H9 (cell line): ENCODE results near the gene HOGA1. TPM values are rescaled to one million over a fixed set of nuclear protein-coding genes. Genes with fewer than 3 reads are reported as not detected.

Experiments
- DNase-seq: peaks from one replicate; pipeline ENCODE4 v3.0.0-alpha.2; 2017
- H2AFZ ChIP-seq: one replicate; pipeline ENCODE4 v1.6.1; 2013; ENCODE audit warnings: mild to moderate bottlenecking, low read length, control low read depth, moderate library complexity
- H2AK5ac ChIP-seq: 2 replicates; pipeline ENCODE4 v1.6.1; 2013; ENCODE audit warnings: low read length, control low read depth, mixed read lengths; ENCODE audit not compliant: insufficient read length
- H2BK120ac ChIP-seq: one replicate; pipeline ENCODE4 v1.6.1; 2013; ENCODE audit warnings: low read depth, mild to moderate bottlenecking, low read length, control low read depth, inconsistent platforms; ENCODE audit not compliant: poor library complexity, severe bottlenecking
- H2BK12ac ChIP-seq: 2 replicates; pipeline ENCODE4 v1.6.1; 2013; ENCODE audit warnings: low read length, control low read depth, mixed read lengths, low read depth; ENCODE audit not compliant: insufficient read length
- H2BK15ac ChIP-seq: 2 replicates; pipeline ENCODE4 v1.6.1; 2013; ENCODE audit warnings: low read depth, low read length, control low read depth
- H2BK20ac ChIP-seq: one replicate; pipeline ENCODE4 v1.6.1; 2013; ENCODE audit warnings: low read depth, mild to moderate bottlenecking, low read length, control low read depth, inconsistent platforms; ENCODE audit not compliant: poor library complexity, severe bottlenecking
- H2BK5ac ChIP-seq: 2 replicates; pipeline ENCODE4 v1.6.1; 2013; ENCODE audit warnings: low read length, control low read depth, mixed read lengths; ENCODE audit not compliant: insufficient read length
- H3K14ac ChIP-seq: 2 replicates; pipeline ENCODE4 v1.6.1; 2013; ENCODE audit warnings: low read length, control low read depth; ENCODE audit not compliant: insufficient read depth
- H3K18ac ChIP-seq: 2 replicates; pipeline ENCODE4 v1.6.1; 2013; ENCODE audit warnings: low read depth, mild to moderate bottlenecking, mixed read lengths, low read length, control low read depth; ENCODE audit not compliant: insufficient read length
- H3K23ac ChIP-seq: 2 replicates; pipeline ENCODE4 v1.6.1; 2013; ENCODE audit warnings: low read length, control low read depth, mixed read lengths, low read depth; ENCODE audit not compliant: insufficient read length
- H3K23me2 ChIP-seq: 2 replicates; pipeline ENCODE4 v1.6.1; 2013; ENCODE audit warnings: low read depth, mild to moderate bottlenecking, mixed read lengths, low read length, control low read depth; ENCODE audit not compliant: insufficient read length, poor library complexity, severe bottlenecking
- H3K27ac ChIP-seq: 2 replicates; pipeline ENCODE4 v1.5.1; 2013; ENCODE audit warnings: low read length, control low read depth, mixed read lengths, low read depth; ENCODE audit not compliant: insufficient read length
- H3K27me3 ChIP-seq: 2 replicates; pipeline ENCODE4 v1.6.1; 2013; ENCODE audit warnings: low read length, control low read depth, inconsistent platforms; ENCODE audit not compliant: insufficient read depth
- H3K4ac ChIP-seq: 2 replicates; pipeline ENCODE4 v1.6.1; 2013; ENCODE audit warnings: low read depth, mild to moderate bottlenecking, control low read depth, inconsistent platforms, low read length, moderate library complexity
- H3K4me1 ChIP-seq: 2 replicates; pipeline ENCODE4 v1.6.1; 2013; ENCODE audit warnings: low read length, control low read depth, inconsistent platforms; ENCODE audit not compliant: insufficient read depth
- H3K4me2 ChIP-seq: 2 replicates; pipeline ENCODE4 v1.6.1; 2013; ENCODE audit warnings: low read length, control low read depth, mixed read lengths; ENCODE audit not compliant: insufficient read length, insufficient read depth
- H3K56ac ChIP-seq: 2 replicates; pipeline ENCODE4 v1.6.1; 2013; ENCODE audit warnings: low read depth, mild to moderate bottlenecking, mixed read lengths, low read length, control low read depth; ENCODE audit not compliant: insufficient read length
- H3K79me1 ChIP-seq: 2 replicates; pipeline ENCODE4 v1.6.1; 2013; ENCODE audit warnings: low read depth, mild to moderate bottlenecking, moderate library complexity, low read length, control low read depth, inconsistent platforms; ENCODE audit not compliant: insufficient read depth, poor library complexity, severe bottlenecking
- H3K79me2 ChIP-seq: 2 replicates; pipeline ENCODE4 v1.6.1; 2013; ENCODE audit warnings: low read length, control low read depth, inconsistent platforms; ENCODE audit not compliant: insufficient read depth
- H3K9ac ChIP-seq: 2 replicates; pipeline ENCODE4 v1.6.1; 2013; ENCODE audit warnings: low read length, control low read depth, mixed read lengths; ENCODE audit not compliant: insufficient read length; ENCODE audit errors: extremely low read depth
- H3K9me3 ChIP-seq: one replicate; pipeline ENCODE4 v1.6.1; 2013; ENCODE audit warnings: low read depth, low read length, inconsistent platforms; ENCODE audit not compliant: control insufficient read depth
- H3T11ph ChIP-seq: one replicate; pipeline ENCODE4 v1.6.1; 2013; ENCODE audit warnings: mild to moderate bottlenecking, low read length, control low read depth, inconsistent platforms
- H4K20me1 ChIP-seq: one replicate; pipeline ENCODE4 v1.6.1; 2013; ENCODE audit not compliant: control insufficient read depth, insufficient read length, insufficient read depth
- H4K5ac ChIP-seq: 2 replicates; pipeline ENCODE4 v1.6.1; 2013; ENCODE audit warnings: low read depth, mild to moderate bottlenecking, mixed read lengths, low read length, control low read depth; ENCODE audit not compliant: insufficient read length
- H4K8ac ChIP-seq: replicated peaks from 2 replicates; pipeline ENCODE4 v1.6.1; 2013; ENCODE audit warnings: low read length, control low read depth, mixed read lengths, low read depth; ENCODE audit not compliant: insufficient read length
- H4K91ac ChIP-seq: 2 replicates; pipeline ENCODE4 v1.6.1; 2013; ENCODE audit warnings: low read depth, mild to moderate bottlenecking, moderate library complexity, mixed read lengths, low read length, control low read depth; ENCODE audit not compliant: insufficient read length
- H3K27ac Mint-ChIP-seq, 3 experiments: 2 replicates in 2 of 3; 3 replicates in 1 of 3; pipeline ENCODE4 v1.8.0; 2020 to 2021; ENCODE audit warnings: mixed read lengths in 3 of 3, mild to moderate bottlenecking in 1 of 3, moderate library complexity in 1 of 3
- H3K27me3 Mint-ChIP-seq: 2 replicates; pipeline ENCODE4 v1.8.0; 2021; ENCODE audit warnings: low read depth, mild to moderate bottlenecking, moderate library complexity, mixed read lengths
- H3K36me3 Mint-ChIP-seq, 3 experiments: 2 replicates in 2 of 3; 3 replicates in 1 of 3; pipeline ENCODE4 v1.8.0; 2020 to 2021; ENCODE audit warnings: low read depth in 3 of 3, mixed read lengths in 3 of 3; ENCODE audit not compliant: insufficient read depth in 1 of 3
- H3K4me1 Mint-ChIP-seq, 2 experiments: 2 replicates each; pipeline ENCODE4 v1.8.0; 2020; ENCODE audit warnings: mixed read lengths in 2 of 2
- H3K4me3 Mint-ChIP-seq, 2 experiments: 2 replicates in 1 of 2; 3 replicates in 1 of 2; pipeline ENCODE4 v1.8.0; 2020 to 2021; ENCODE audit warnings: mild to moderate bottlenecking in 2 of 2, mixed read lengths in 2 of 2, moderate library complexity in 1 of 2
- H3K9me3 Mint-ChIP-seq, 2 experiments: 2 replicates in 1 of 2; 3 replicates in 1 of 2; pipeline ENCODE4 v1.8.0; 2020; ENCODE audit warnings: mild to moderate bottlenecking in 2 of 2, mixed read lengths in 2 of 2, moderate library complexity in 1 of 2
- CTCF ChIP-seq: fragments of 200-600 bp; sonication (generic); conservative IDR thresholded peaks from 3 replicates; pipeline ENCODE4 v1.8.0; 2021; ENCODE audit warnings: antibody characterized with exemption, mild to moderate bottlenecking
- WGBS: extraction: QIAGEN DNeasy Blood & Tissue Kit; methylation state at CpG from one replicate; pipeline ENCODE4 v1.1.7; 2013; ENCODE audit warnings: missing lambda C conversion rate, low lambda C conversion rate, mixed read lengths; ENCODE audit not compliant: insufficient read length; ENCODE audit errors: extremely low coverage; 5-methylcytosine and 5-hydroxymethylcytosine counted together
- total RNA-seq: library from RNA; stranded (reverse); gene quantifications from 2 replicates; pipeline ENCODE4 v1.2.1, GENCODE V29; 2021

The HOGA1 gene
- total RNA-seq, 1 experiment from 2014 or later = 0.79 TPM

- H2BK5ac ChIP-seq = no peak overlapping the region
- no peak overlapping the region for H2AFZ ChIP-seq
- no peak overlapping the region for H4K5ac ChIP-seq
- H3K27ac ChIP-seq = no peak overlapping the region
- H3T11ph ChIP-seq = no peak overlapping the region
- H3K18ac ChIP-seq = no peak overlapping the region
- no peak overlapping the region for H2AK5ac ChIP-seq
- TF ChIP-seq CTCF = no peak
- H3K23ac ChIP-seq = no peak overlapping the region
- H3K4me1 Mint-ChIP-seq = peaks cover 11 to 16% of the 10 kb centered on the region in 2 experiments
- H2BK120ac ChIP-seq = no peak overlapping the region
- H3K14ac ChIP-seq = no peak overlapping the region
- no peaks in the 10 kb centered on the region for H3K79me2 ChIP-seq
- no peaks in the 10 kb centered on the region for H3K27me3 ChIP-seq
- H3K4me2 ChIP-seq = no peak overlapping the region
- no peak overlapping the region for H3K56ac ChIP-seq
- no peak overlapping the region for H4K91ac ChIP-seq
- H3K23me2 ChIP-seq = no peaks in the 10 kb centered on the region
- WGBS = no CpG with 5 or more reads among the region's 13 CpGs
- H4K8ac ChIP-seq = no peak overlapping the region
- H2BK15ac ChIP-seq = no peak overlapping the region
- no peaks in the 10 kb centered on the region for H3K79me1 ChIP-seq
- H3K4me1 ChIP-seq = no peaks in the 10 kb centered on the region
- H3K4ac ChIP-seq = no peak overlapping the region
- H3K36me3 Mint-ChIP-seq = no peaks in the 10 kb centered on the region
- no peaks in the 10 kb centered on the region for H3K9me3 Mint-ChIP-seq
- H4K20me1 ChIP-seq = no peaks in the 10 kb centered on the region
- no peak for DNase-seq
- peak overlapping the region in 1 of 3 experiments; percentile 60; a peak in 3 of 7 replicates for H3K27ac Mint-ChIP-seq
- H3K27me3 Mint-ChIP-seq = no peaks in the 10 kb centered on the region
- no peak overlapping the region for H3K9ac ChIP-seq
- H3K9me3 ChIP-seq = no peaks in the 10 kb centered on the region
- H2BK20ac ChIP-seq = no peak overlapping the region
- no peak overlapping the region for H2BK12ac ChIP-seq
- no peak overlapping the region for H3K4me3 Mint-ChIP-seq
Observed at GRCh38 chr10:97608991-97609561, 24.9 kb downstream of the HOGA1 start.
